ENCODE results near the gene ANKRD29.

GRCh38 chr18:23683155-23683554 lies 20.4 kb upstream of the ANKRD29 start:
- TF ChIP-seq CTCF (IDR thresholded peaks at IDR 0.05) (no peak), POLR2A (IDR thresholded peaks at IDR 0.05) (no peak), POLR2AphosphoS5 (IDR thresholded peaks at IDR 0.05) (no peak)
